DOHH2 (cell line): Measurements from ENCODE around the gene HOXC9.

ENCODE experiments used
- CTCF ChIP-seq: fragments of 200-600 bp; sonication (generic); IDR thresholded peaks from one replicate; pipeline ENCODE4 v1.5.1; 2014; ENCODE audit warnings: antibody characterized with exemption, mild to moderate bottlenecking, low read depth, low read length; ENCODE audit not compliant: poor library complexity, severe bottlenecking
- EZH2phosphoT487 ChIP-seq: fragments of 200-600 bp; sonication (generic); IDR thresholded peaks from 2 replicates; pipeline ENCODE4 v1.6.1; 2017; ENCODE audit warnings: borderline replicate concordance, mild to moderate bottlenecking, antibody characterized with exemption, low read length, moderate library complexity, mixed read lengths

- TF ChIP-seq CTCF (no peak), EZH2phosphoT487 (no peak)
Observed at GRCh38 chr12:54003625-54004024, 3.7 kb downstream of the HOXC9 start.
